Dendritic cell treated with granulocyte-macrophage colony-stimulating factor and Interleukin-4, amounts not matched to agents 40 ng/mL and 50 ng/mL, for 4 days (primary cell): ENCODE results near the gene TSPOAP1.

Experiments
- H3K27ac Mint-ChIP-seq: one replicate; pipeline ENCODE4 v1.8.0; 2022; ENCODE audit warnings: mild to moderate bottlenecking, mixed read lengths
- H3K27me3 Mint-ChIP-seq: one replicate; pipeline ENCODE4 v1.8.0; 2022; ENCODE audit warnings: mild to moderate bottlenecking, mixed read lengths
- H3K36me3 Mint-ChIP-seq: one replicate; pipeline ENCODE4 v1.8.0; 2022; ENCODE audit warnings: low read depth, mixed read lengths
- H3K4me1 Mint-ChIP-seq: one replicate; pipeline ENCODE4 v1.8.0; 2022; ENCODE audit warnings: low read depth, mixed read lengths
- H3K4me3 Mint-ChIP-seq: one replicate; pipeline ENCODE4 v1.8.0; 2022; ENCODE audit warnings: mild to moderate bottlenecking, moderate library complexity, mixed read lengths
- H3K9me3 Mint-ChIP-seq: one replicate; pipeline ENCODE4 v1.8.0; 2022; ENCODE audit warnings: mixed read lengths
- intact Hi-C: fragments of 100-400 bp; cut with micrococcal nuclease; formaldehyde crosslinking; loops from one replicate; pipeline ENCODE4 v1.15.0; 2022

Gene TSPOAP1

GRCh38 chr17:58369214-58370031 is 40.8 kb upstream of the TSPOAP1 start:
- H3K4me3 Mint-ChIP-seq: no peak overlapping the region
- H3K4me1 Mint-ChIP-seq: peaks cover 8% of the 10 kb centered on the region
- intact Hi-C loops: loop anchor here (10.0 kb wide), 1 partner anchor 45 kb away; the partner anchor contains the start of gene TSPOAP1

GRCh38 chr17:58368860-58369213 is 40.2 kb upstream of the TSPOAP1 start:
- Mint-ChIP-seq H3K4me3 (no peak overlapping the region), H3K4me1 (peaks cover 8% of the 10 kb centered on the region), H3K27ac (no peak overlapping the region), H3K9me3 (no peaks in the 10 kb centered on the region), H3K27me3 (peaks cover 11% of the 10 kb centered on the region), H3K36me3 (no peaks in the 10 kb centered on the region)
- intact Hi-C loops: no loop called here

More at GRCh38 chr17:58369214-58370031, 40.8 kb upstream of the TSPOAP1 start:
- H3K27ac Mint-ChIP-seq: no peak overlapping the region
- H3K9me3 Mint-ChIP-seq: no peaks in the 10 kb centered on the region
- no peaks in the 10 kb centered on the region for H3K36me3 Mint-ChIP-seq
- H3K27me3 Mint-ChIP-seq: peaks cover 11% of the 10 kb centered on the region

DNA sequence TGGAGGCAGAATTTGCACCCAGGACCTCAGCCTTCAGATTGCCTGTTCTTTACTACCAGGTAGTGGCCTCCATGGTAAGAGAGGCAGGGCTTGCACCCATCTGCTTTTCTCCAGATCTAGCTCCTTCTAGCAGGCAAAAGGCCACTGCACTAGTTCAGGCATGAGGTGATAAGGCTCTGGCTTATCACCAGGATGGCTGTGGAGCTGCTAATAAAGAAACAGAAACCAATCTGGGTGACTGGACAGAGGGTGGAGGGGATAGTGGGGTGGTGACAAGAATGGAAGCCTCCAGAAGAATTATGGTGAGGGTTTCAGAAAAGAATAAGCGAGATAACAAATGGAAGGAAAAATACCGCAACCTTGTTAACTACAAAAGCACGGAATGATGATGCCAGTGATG is 38.9 kb upstream of the TSPOAP1 start:
- H3K4me3 Mint-ChIP-seq: no peak overlapping the region
- H3K4me1 Mint-ChIP-seq: peaks cover 8% of the 10 kb centered on the region
- intact Hi-C loops: no loop called here
- H3K9me3 Mint-ChIP-seq: no peaks in the 10 kb centered on the region
- no peak overlapping the region for H3K27ac Mint-ChIP-seq
- peaks cover 21% of the 10 kb centered on the region for H3K27me3 Mint-ChIP-seq
- H3K36me3 Mint-ChIP-seq: no peaks in the 10 kb centered on the region

DNA sequence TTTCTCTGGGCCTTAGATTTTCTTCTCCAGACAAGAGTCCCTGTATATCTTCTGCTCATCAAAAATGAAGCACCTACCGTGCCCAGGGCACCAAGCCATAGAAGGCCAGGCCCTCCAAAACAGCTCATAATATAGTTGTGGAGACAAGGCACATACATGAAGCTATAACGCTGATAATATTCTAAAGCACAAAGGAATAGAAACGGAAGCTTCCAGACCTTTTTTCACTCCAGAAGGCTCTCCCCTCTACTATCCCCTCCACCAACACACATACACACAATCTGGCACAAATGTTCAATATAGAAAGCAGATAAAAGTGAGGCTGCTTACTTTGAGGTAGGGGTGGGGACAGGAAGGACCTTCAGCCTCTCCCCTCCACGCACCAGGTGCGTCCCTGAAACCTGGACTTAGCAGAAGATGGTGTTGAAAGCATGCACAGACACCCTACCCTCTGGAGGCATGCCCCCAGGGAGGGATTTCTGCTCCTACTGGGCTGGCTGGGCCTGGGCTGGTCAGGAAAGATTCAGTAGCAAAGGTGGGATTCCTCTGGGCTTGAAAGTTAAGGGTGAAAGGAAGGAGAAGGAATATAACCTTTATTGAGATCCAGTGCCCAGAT is 37.5 kb upstream of the TSPOAP1 start:
- intact Hi-C loops: no loop called here
- peaks cover 8% of the 10 kb centered on the region for H3K4me1 Mint-ChIP-seq
- H3K27ac Mint-ChIP-seq: no peak overlapping the region
- no peak overlapping the region for H3K4me3 Mint-ChIP-seq
- H3K9me3 Mint-ChIP-seq: no peaks in the 10 kb centered on the region
- no peaks in the 10 kb centered on the region for H3K36me3 Mint-ChIP-seq
- H3K27me3 Mint-ChIP-seq: peaks cover 22% of the 10 kb centered on the region

GRCh38 chr17:58365185-58365979 is 36.8 kb upstream of the TSPOAP1 start:
- Mint-ChIP-seq H3K4me3 (no peak overlapping the region), H3K27ac (no peak overlapping the region), H3K9me3 (no peaks in the 10 kb centered on the region), H3K36me3 (no peaks in the 10 kb centered on the region), H3K27me3 (peaks cover 19% of the 10 kb centered on the region), H3K4me1 (peaks cover 8% of the 10 kb centered on the region)
- intact Hi-C loops: no loop called here

DNA sequence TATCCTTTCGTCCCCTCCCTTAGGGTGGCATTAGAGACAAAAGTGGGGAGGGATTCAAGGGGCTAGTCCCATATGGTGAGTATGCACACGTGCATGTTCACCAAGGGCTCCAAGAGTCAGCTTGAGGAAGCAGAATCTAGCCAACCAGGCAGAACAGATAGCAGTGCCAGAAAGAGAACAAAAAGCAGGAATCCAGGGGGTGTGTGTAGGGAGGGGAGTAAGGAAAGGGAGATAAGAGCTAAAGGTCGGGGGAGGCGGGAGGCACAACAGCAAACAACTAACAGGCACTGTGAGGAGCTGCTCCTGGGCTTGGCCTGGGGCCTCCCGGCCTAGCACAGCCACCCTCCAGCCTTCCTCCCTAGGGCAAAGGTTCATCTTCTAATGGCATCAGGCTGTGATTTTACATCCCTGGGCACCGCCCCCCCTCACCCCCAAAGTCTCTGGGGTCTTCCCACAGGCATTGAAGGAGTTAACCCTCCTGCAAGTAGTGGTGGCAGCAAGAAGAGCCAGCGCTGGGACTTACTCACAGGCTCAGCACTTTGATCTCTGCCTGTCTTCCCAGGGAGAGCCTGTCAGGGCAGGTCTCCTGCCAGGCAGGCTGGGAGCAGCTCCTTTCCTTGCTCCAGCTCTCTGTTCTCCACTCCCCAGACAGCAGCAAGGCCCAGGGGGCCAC is 35.8 kb upstream of the TSPOAP1 start:
- no peak overlapping the region for H3K27ac Mint-ChIP-seq
- intact Hi-C loops: no loop called here
- peaks cover 5% of the 10 kb centered on the region for H3K4me1 Mint-ChIP-seq

GRCh38 chr17:58363457-58364185 is 35.0 kb upstream of the TSPOAP1 start:
- no peaks in the 10 kb centered on the region for H3K9me3 Mint-ChIP-seq
- H3K27ac Mint-ChIP-seq: no peak overlapping the region
- no peaks in the 10 kb centered on the region for H3K4me1 Mint-ChIP-seq
- peaks cover 14% of the 10 kb centered on the region for H3K27me3 Mint-ChIP-seq
- intact Hi-C loops: no loop called here
- no peaks in the 10 kb centered on the region for H3K36me3 Mint-ChIP-seq
- H3K4me3 Mint-ChIP-seq: no peak overlapping the region

More for the DNA sequence above, 35.8 kb upstream of the TSPOAP1 start:
- Mint-ChIP-seq H3K27me3 (peaks cover 17% of the 10 kb centered on the region), H3K9me3 (no peaks in the 10 kb centered on the region), H3K4me3 (no peak overlapping the region), H3K36me3 (no peaks in the 10 kb centered on the region)

- peaks cover 14% of the 10 kb centered on the region for H3K27me3 Mint-ChIP-seq
Measured at GRCh38 chr17:58362368-58363014, 33.9 kb upstream of the TSPOAP1 start.

GRCh38 chr17:58360296-58361063 is 31.9 kb upstream of the TSPOAP1 start:
- intact Hi-C loops: no loop called here
- no peak overlapping the region for H3K27ac Mint-ChIP-seq
- no peaks in the 10 kb centered on the region for H3K36me3 Mint-ChIP-seq
- H3K4me3 Mint-ChIP-seq: no peak overlapping the region
- H3K27me3 Mint-ChIP-seq: peaks cover 15% of the 10 kb centered on the region
- peaks cover 5% of the 10 kb centered on the region for H3K4me1 Mint-ChIP-seq
- H3K9me3 Mint-ChIP-seq: no peaks in the 10 kb centered on the region

More at GRCh38 chr17:58362368-58363014, 33.9 kb upstream of the TSPOAP1 start:
- intact Hi-C loops: no loop called here
- Mint-ChIP-seq H3K27ac (no peak overlapping the region), H3K4me1 (no peaks in the 10 kb centered on the region), H3K9me3 (no peaks in the 10 kb centered on the region), H3K36me3 (no peaks in the 10 kb centered on the region), H3K4me3 (no peak overlapping the region)

GRCh38 chr17:58358408-58359172 is 30.0 kb upstream of the TSPOAP1 start:
- no peak overlapping the region for H3K27ac Mint-ChIP-seq
- H3K36me3 Mint-ChIP-seq: no peaks in the 10 kb centered on the region
- intact Hi-C loops: loop anchor here (10.0 kb wide), 1 partner anchor 56 kb away; the partner anchor contains the start of gene RNF43
- peaks cover 11% of the 10 kb centered on the region for H3K4me1 Mint-ChIP-seq
- H3K27me3 Mint-ChIP-seq: peaks cover 14% of the 10 kb centered on the region
- H3K4me3 Mint-ChIP-seq: no peak overlapping the region
- no peaks in the 10 kb centered on the region for H3K9me3 Mint-ChIP-seq

DNA sequence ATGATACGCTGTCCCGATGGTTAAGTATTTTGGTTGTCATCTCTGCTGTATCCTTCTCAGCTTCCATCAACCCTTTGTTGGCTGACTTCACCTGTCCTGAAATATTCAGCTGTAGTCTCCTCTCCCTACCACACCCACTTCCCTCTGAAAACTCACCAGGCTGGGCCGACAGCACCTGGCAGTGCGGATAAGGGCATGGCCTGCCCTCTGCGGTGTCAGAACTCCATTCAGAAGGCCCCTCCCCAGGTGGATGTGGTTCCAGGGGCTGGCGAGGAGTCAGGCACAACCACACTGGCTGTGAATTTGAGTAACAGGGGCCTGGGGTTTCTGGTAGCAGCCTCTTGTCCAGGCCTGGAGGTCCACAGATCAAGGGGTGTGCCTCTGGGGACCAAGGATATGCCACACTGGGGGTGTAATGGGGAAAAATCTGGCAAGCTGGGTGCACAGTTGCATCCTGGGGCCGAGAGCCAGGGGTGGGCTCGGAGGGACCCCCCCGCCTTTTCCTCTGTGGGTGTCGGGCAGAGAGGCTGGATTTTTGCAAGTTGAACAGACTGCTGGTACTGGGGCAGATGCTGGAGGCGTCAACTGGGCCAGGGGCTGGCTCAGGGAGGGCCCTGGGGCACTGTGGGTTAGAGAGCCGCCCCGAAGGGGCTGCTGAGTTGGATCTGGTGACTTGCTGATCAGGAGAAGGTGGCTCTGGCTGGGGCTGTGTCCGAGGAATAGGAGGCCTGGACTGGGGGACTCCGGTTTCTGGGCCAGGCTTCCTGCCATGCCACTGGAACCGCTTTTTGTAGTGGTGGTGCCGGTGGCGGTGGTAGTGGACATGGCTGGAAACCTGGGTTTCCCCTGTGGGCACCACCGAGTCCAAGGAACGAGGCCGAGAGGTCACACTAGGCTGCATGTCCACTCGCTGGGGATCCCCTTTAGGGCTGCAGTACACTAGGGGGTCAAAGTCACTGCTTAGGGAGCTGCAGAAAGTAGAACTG is 29.0 kb upstream of the TSPOAP1 start:
- no peak overlapping the region for H3K27ac Mint-ChIP-seq
- H3K4me1 Mint-ChIP-seq: peaks cover 17% of the 10 kb centered on the region
- H3K27me3 Mint-ChIP-seq: peaks cover 7% of the 10 kb centered on the region
- H3K4me3 Mint-ChIP-seq: no peak overlapping the region
- H3K36me3 Mint-ChIP-seq: peaks cover 3% of the 10 kb centered on the region
- intact Hi-C loops: loop anchor here (10.0 kb wide), 1 partner anchor 57 kb away; the partner anchor contains the start of gene RNF43
- H3K9me3 Mint-ChIP-seq: no peaks in the 10 kb centered on the region
